ENCODE measurements around the gene ZNF536. TPM values are rescaled to one million over a fixed set of nuclear protein-coding genes. Genes with fewer than 3 reads are reported as not detected.
"Not testable (repeated sequence)": the region's sequence is repeated elsewhere in the genome, so short reads cannot be mapped to it uniquely, and the experiment has no call there.

Gene ZNF536
- total and polyA plus RNA-seq, 9 of the 15 experiments (the other 6 are each of a cell fraction or from before 2014, with no cell fraction given): not detected

GRCh38 chr19:30395283-30395682 lies 23.1 kb downstream of the ZNF536 start (continued):
- TF ChIP-seq POU5F1 (IDR thresholded peaks at IDR 0.05; ENCODE audit: borderline replicate concordance, low read depth, low read length, partially characterized antibody): no peak
- no peak for TF ChIP-seq DLX4 (CRISPR knock-in tag; IDR thresholded peaks at IDR 0.05)
- TF ChIP-seq MCM5 (IDR thresholded peaks at IDR 0.05; ENCODE audit: low read depth): no peak
- TF ChIP-seq DNMT1 (IDR thresholded peaks at IDR 0.05): no peak
- TF ChIP-seq, protein P1, sequence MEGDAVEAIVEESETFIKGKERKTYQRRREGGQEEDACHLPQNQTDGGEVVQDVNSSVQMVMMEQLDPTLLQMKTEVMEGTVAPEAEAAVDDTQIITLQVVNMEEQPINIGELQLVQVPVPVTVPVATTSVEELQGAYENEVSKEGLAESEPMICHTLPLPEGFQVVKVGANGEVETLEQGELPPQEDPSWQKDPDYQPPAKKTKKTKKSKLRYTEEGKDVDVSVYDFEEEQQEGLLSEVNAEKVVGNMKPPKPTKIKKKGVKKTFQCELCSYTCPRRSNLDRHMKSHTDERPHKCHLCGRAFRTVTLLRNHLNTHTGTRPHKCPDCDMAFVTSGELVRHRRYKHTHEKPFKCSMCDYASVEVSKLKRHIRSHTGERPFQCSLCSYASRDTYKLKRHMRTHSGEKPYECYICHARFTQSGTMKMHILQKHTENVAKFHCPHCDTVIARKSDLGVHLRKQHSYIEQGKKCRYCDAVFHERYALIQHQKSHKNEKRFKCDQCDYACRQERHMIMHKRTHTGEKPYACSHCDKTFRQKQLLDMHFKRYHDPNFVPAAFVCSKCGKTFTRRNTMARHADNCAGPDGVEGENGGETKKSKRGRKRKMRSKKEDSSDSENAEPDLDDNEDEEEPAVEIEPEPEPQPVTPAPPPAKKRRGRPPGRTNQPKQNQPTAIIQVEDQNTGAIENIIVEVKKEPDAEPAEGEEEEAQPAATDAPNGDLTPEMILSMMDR (IDR thresholded peaks at IDR 0.05 in 2 of 3, conservative IDR thresholded peaks at IDR 0.05 in 1 of 3; ENCODE audit: insufficient read depth in 2 of 3, low read depth in 1 of 3, low read length in 3 of 3): no peak
- no peak for TF ChIP-seq ZNF79 (CRISPR knock-in tag; IDR thresholded peaks at IDR 0.05; ENCODE audit: low read depth)
- no peak for TF ChIP-seq PBX2 (CRISPR knock-in tag; IDR thresholded peaks at IDR 0.05; ENCODE audit: low read depth)
- no peak for TF ChIP-seq PBX2 (tag; conservative IDR thresholded peaks at IDR 0.05; ENCODE audit: low read depth)
- TF ChIP-seq, protein P2, sequence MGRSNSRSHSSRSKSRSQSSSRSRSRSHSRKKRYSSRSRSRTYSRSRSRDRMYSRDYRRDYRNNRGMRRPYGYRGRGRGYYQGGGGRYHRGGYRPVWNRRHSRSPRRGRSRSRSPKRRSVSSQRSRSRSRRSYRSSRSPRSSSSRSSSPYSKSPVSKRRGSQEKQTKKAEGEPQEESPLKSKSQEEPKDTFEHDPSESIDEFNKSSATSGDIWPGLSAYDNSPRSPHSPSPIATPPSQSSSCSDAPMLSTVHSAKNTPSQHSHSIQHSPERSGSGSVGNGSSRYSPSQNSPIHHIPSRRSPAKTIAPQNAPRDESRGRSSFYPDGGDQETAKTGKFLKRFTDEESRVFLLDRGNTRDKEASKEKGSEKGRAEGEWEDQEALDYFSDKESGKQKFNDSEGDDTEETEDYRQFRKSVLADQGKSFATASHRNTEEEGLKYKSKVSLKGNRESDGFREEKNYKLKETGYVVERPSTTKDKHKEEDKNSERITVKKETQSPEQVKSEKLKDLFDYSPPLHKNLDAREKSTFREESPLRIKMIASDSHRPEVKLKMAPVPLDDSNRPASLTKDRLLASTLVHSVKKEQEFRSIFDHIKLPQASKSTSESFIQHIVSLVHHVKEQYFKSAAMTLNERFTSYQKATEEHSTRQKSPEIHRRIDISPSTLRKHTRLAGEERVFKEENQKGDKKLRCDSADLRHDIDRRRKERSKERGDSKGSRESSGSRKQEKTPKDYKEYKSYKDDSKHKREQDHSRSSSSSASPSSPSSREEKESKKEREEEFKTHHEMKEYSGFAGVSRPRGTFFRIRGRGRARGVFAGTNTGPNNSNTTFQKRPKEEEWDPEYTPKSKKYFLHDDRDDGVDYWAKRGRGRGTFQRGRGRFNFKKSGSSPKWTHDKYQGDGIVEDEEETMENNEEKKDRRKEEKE (IDR thresholded peaks at IDR 0.05; ENCODE audit: borderline replicate concordance in 1 of 2, control insufficient read depth in 1 of 2, low read depth in 2 of 2, low read length in 1 of 2): no peak

DNA sequence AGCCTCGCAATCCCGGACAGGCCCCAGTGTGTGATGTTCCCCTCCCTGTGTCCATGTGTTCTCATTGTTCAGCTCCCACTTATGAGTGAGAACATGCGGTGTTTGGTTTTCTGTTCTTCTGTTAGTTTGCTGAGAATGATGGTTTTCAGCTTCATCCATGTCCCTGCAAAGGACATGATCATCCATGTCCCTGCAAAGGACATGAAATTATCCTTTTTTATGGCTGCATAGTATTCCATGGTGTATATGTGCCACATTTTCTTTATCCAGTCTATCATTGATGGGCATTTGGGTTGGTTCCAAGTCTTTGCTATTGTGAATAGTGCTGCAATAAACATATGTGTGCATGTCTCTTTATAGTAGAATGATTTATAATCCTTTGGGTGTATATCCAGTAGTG lies 26.4 kb downstream of the ZNF536 start:
- H3K9ac ChIP-seq (ENCODE audit: insufficient read depth in 1 of 2, low read depth in 2 of 2, low read length in 2 of 2); H3K4me1 ChIP-seq (replicated peaks in 1 of 2; ENCODE audit: control insufficient read depth in 2 of 2, insufficient read depth in 2 of 2, low read length in 2 of 2); CTCF ChIA-PET (ENCODE audit: low intra/inter-chr PET ratio); H3K27me3 ChIP-seq (ENCODE audit: control insufficient read depth in 2 of 2, insufficient read depth in 2 of 2, low read length in 2 of 2); H3K4me2 ChIP-seq (ENCODE audit: insufficient read depth, low read length); BruUV-seq (replicated peaks); H3K79me2 ChIP-seq (ENCODE audit: control insufficient read depth, insufficient read depth, low read length); intact Hi-C loops (cut with micrococcal nuclease); H3K36me3 ChIP-seq (ENCODE audit: control insufficient read depth, insufficient read depth, low read length); FAIRE-seq; H4K20me1 ChIP-seq (replicated peaks; ENCODE audit: control insufficient read depth, insufficient read depth, low read length); H3K9me3 ChIP-seq (replicated peaks; ENCODE audit: control insufficient read depth, insufficient read depth, low read depth, low read length); H2AFZ ChIP-seq (ENCODE audit: low read depth, low read length); H3K4me3 ChIP-seq; DNase-seq (ENCODE audit: extremely low read depth in 1 of 4, low spot score in 3 of 4); POLR2A ChIA-PET; ATAC-seq; H3K9me1 ChIP-seq (ENCODE audit: control insufficient read depth, insufficient read depth, low read length); H3K27ac ChIP-seq (ENCODE audit: extremely low read depth, low read depth, low read length); in situ Hi-C loops (cut with MboI): not testable (repeated sequence)
- 0% methylated on average over 3 of the region's 3 CpGs for WGBS (ENCODE audit: insufficient coverage, low coverage, missing lambda C conversion rate)
